Sigmoid colon (tissue), 4 donors: ENCODE data around the gene DOCK9.

Experiments
- POLR2AphosphoS5 ChIP-seq, 4 donors: sonication (generic); formaldehyde crosslinking; IDR thresholded peaks; one replicate each; pipeline ENCODE4 v1.6.1; 2017; ENCODE audit warnings: antibody characterized with exemption in 4 of 4
- TF ChIP-seq, protein P1 (sequence below), 4 experiments: fragments of 450-650 bp in 3 of 4; fragments of 200-600 bp in 1 of 4; IDR thresholded peaks; one replicate each; pipeline ENCODE4 v1.5.1; 2016 to 2019; ENCODE audit warnings: antibody characterized with exemption in 4 of 4, mild to moderate bottlenecking in 3 of 4, moderate library complexity in 2 of 4

- TF ChIP-seq, protein P1, sequence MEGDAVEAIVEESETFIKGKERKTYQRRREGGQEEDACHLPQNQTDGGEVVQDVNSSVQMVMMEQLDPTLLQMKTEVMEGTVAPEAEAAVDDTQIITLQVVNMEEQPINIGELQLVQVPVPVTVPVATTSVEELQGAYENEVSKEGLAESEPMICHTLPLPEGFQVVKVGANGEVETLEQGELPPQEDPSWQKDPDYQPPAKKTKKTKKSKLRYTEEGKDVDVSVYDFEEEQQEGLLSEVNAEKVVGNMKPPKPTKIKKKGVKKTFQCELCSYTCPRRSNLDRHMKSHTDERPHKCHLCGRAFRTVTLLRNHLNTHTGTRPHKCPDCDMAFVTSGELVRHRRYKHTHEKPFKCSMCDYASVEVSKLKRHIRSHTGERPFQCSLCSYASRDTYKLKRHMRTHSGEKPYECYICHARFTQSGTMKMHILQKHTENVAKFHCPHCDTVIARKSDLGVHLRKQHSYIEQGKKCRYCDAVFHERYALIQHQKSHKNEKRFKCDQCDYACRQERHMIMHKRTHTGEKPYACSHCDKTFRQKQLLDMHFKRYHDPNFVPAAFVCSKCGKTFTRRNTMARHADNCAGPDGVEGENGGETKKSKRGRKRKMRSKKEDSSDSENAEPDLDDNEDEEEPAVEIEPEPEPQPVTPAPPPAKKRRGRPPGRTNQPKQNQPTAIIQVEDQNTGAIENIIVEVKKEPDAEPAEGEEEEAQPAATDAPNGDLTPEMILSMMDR (IDR thresholded peaks at IDR 0.05): no peak
- no peak for TF ChIP-seq POLR2AphosphoS5 (IDR thresholded peaks at IDR 0.05)
Observed at GRCh38 chr13:98992355-98992754, 14.5 kb upstream of the DOCK9 start.
